Retina (tissue), 1 donor: ENCODE measurements around the gene FUCA2.
"Not testable (repeated sequence)": the region's sequence is repeated elsewhere in the genome, so short reads cannot be mapped to it uniquely, and the experiment has no call there.

Source experiments
- DNase-seq: peaks from one replicate; pipeline ENCODE4 v3.0.0-alpha.2; 2016

Gene FUCA2

DNA sequence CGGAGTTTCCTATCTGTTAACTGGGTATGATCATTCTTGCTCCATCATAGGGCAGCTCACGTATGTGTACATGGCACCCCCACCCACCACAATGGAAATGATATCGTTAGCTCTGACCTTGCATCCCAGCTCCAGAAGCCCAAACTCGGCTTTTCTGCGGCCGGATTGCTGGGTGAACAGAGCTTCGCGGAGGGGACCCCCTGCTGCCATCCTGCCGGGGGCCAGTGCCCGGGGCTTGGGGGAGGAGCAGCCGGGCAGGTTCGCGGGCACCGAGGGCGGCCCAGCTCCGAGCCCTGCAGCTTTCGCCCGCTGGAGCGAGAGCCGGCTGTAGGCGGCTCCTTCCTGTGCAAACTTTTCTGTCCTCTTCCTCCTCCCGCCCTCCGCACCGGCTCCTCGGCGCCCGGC lies 24.9 kb upstream of the FUCA2 start:
- peak; percentile 73 for DNase-seq

DNA sequence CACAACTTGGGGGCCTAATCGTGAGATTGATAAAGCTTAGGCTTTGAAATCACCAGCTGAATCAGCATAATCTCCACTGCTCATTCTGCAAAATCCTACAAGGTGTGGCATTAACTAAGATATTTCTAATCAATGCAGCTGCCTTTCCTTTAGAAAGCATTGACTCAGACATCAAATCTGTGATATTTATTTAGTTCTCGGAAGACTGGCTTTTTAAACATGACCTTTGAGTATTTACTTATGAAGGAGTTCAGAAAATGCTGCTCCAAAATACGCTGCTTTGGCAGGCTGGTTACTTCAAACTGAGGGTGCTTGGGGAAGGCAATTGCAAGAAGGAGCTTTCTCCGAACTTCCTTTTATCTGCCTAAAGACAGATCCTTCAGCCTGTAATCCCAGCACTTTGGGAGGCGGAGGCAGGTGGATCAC lies 23.7 kb upstream of the FUCA2 start:
- DNase-seq, result no peak

DNA sequence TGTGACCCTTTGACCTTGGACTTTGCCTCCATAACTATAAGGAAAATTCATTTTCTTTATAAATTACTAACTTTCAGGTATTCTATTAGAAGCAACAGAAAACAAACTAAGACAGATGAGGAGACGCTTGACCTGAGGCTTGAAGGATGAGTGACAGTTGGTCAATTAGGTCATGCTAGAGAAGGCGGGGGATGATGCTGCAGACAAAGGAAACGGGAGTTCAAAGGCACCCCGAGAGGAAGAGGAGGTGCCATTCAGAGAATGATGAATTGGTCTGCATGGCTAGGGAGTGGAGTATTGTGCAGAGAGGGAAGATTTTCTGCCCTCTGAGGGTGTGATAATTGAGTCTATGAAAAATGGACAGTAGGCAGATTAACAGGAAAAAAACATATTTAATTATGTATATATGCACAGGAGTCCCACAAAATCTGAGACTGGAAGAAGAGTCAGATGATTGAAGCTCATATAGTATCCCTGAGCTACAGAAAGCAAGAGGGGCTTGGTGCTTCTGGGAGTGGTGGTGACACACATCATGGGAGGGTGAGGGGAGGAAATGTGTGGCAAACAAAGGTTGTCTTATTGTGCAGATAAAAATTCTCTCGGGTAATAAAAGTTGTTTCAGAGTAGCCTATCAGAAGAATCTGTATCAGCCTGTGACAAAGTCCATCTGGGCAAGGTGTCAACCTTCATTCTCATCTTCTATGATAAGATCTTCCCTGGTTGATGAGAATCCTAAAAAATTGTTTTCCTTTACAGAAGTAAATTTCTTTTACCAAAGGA lies 20.4 kb upstream of the FUCA2 start:
- no peak for DNase-seq

DNA sequence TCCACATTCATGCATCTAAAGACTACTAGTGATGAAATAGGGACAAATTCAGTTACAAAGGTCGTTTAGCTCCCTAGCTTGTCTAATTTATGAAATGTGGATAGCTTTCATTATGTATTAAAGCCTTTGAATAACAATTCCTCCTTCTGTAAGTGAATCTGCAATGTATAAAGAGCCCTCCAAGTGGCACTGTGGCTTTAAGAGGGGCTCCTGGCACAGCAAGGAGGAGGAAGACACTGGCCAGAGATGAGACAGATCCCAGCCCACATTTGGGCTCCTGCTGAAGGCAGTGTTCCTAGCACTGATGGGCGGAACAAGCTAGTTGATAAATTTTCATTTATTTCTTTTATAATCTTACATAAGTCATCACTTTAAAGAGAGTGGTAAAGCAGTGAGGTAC lies 17.6 kb upstream of the FUCA2 start:
- no peak for DNase-seq

DNA sequence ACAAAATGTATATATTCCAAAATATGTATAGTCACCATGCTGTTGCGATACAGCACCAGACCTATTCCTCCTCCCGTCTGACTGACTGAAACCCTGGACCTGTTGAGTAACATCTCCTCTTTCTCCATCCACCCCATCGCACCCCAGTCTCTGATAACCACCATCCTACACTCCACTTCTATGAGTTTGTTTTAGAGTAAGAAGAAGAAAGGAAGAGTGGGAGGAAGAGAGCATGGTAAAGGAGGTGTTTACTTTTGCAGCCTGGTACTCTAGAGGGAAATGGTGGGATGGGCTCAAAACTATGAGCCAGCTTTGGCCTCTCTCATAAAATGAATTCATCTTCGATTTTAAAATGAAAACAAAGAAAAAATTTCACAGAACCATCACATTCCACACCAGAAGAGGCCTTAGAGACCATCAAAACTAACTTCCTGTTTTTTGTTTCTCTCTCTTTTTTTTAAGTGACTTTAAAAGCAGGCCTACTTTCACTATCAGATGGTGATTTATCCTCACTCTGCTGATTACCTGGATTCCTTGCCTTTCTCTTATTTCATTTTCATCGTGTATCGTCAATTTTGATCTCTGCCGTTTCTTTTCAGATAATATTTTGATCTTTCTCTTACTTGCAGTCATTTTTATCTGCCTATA lies 16.8 kb upstream of the FUCA2 start:
- DNase-seq, result no peak

DNA sequence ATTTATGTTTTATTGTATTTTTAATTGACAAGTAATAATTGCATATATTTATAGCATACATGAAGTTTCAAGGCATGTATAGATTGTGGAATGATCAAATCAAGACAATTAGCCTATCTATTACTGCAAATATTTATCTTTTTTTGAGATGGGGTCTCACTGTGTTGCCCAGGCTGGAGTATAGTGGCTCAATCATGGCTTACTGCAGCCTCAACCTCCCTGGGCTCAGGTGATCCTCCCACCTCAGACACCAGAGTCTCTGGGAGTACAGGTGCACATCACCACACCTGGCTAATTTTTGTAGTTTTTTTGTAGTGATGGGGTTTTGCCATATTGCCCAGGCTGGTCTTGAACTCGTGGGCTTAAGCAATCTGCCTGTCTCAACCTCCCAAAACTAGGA lies 16.2 kb upstream of the FUCA2 start:
- no peak for DNase-seq

DNA sequence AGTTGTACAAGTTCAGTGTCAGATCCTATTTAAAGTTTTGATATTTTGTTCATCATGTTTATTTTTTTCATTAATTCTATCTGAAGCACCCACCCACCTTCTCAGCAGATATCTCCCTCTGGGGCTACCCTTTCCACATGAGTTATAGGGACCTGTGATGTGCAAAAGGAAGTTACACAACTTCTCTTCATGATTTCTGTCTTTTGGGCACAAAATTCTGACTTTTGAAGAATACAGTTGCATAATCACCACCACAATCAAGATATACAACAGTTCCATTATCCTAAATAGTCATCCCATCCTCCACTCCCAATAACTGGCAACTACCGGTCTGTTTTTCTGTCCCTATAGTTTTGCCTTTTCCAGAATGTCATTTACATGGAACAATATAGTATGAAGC lies 13.8 kb upstream of the FUCA2 start:
- DNase-seq, result no peak

DNA sequence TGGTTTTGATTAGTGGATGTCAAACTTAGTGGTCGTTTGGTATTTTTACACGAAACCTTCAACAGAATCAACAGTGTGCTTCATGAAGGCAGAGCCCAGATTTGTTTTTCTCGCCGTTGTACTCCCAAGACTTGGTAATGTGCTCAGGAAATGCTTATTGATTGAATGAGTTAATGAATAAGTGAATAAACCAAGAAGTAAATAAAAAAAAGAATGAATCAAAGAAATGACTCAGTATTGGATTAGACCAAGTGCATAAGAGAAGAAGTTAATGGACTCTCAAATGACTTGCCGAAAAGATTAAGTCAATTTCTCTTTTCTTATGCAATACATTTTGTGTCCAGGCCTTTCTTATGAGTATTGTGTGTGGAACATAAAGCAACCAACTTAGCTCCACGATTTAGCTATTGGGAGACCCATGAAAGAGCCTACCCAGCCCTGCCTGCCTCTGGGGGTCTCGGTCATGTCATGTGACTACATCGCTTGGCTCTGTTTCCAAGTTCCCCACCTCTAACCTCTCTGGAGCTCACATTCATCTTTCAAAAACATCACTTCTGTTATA lies 10.6 kb upstream of the FUCA2 start:
- DNase-seq, result no peak

DNA sequence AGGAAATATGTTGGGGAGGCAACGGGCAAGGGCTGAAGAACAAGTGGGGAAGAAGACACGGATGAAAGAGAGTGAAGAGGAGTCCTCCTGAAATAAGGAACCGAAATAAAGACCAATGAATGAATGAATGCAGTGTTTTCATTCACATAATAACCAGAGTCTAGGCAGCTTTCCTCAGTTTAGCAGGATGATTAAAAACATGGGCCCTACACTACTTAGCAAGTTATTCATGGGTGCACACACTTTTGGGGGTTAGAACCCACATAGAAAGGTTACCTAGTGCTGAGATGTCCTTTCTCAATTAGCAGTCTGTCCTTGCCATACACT lies 5.9 kb upstream of the FUCA2 start:
- no peak for DNase-seq

DNA sequence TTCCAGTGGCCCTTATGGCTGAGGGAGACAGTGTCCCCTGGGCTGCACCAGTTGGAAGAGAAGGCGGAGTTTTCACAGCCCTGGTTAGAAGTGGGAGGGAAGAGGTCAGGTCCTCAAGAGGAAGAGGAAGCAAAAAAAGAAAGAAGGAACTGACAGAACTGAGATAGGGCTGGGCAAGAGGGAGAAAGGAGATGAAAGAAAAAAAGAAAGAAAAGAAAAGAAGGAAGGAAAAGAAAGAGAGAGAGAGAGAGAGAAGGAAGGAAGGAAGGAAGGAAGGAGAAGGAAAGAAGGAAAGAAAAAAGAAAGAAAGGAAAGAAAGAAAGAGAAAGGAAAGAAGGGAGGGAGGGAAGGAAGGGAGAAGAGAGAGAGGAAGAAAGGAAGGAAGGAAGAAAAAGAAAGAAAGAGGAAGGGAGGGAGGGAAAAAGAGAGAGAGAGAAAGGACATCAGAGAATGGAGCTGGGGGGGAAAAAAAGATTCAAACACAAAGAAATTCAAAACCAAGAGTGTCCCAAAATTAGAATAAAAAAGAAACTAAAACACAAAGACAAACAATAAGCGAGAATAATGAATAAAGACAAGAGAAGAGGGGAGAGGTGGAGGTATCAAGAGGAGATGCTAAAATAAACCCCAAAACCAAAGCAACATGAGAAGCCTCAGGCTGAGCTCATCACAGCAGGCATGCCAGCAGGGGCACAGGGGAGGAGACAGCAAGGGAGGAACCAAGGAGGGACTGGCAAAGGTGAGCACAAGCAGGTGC lies 5.3 kb upstream of the FUCA2 start:
- DNase-seq, result no peak

DNA sequence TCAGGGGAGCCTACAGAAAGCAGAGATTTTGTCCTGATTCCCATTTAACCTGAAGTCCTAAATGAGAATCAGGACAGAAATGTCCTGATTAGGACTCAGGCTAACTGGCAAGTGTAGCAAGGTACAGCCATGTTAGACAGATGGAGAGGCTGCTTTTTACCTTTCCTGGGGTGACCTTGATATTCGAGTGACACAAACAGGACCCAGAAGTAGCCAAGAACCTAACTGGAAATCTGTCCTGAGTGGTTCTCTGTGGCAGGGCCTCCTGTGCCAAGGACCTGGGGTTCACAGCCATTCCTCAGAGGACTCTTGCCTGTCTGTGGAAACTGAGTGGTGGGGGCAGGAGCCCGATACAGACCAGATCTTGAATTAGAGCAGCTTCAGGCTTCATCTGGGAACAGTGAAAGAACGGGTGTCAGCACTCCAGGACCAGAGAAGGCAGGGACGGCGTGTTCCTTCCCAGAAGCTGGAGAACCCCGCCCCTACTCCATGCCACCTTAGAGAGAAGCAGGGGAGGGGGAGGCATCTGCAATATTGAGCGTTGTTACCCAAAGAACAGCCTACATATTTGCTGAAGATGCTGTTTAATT lies 4.3 kb upstream of the FUCA2 start:
- no peak for DNase-seq

DNA sequence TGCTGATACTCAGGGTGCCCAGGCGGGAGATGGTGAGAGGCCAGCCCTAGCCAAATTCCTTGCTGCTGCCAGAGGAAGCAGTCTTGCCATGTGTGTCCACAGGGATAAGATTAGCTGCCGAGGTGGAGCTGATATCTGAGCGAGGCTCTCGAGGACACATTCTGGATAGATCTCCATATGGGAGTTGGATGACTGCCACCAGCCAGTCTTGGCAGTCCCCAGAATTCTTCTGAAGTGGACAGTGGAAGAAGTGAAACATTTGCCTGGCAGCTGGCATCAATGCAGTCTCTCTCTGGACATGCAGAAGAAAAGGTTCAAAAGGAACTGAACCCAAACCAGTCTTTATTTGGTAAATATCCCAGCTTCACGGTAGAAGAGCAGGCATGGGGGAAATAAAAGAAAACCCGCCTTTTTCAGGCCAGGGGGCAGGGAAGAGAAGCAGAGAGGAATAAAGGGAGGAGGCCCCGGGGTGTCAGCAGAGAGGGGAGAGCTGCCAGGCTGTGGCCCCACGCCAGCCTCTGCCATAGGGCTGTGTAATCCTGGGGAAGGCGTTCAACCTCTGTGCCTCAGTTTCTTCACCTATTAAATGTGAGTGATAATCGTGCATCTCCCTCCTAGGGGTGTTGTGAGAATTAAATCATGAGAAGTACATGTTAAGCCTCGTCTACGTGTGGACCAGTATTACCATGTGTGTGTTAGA lies 3.7 kb upstream of the FUCA2 start:
- no peak for DNase-seq

DNA sequence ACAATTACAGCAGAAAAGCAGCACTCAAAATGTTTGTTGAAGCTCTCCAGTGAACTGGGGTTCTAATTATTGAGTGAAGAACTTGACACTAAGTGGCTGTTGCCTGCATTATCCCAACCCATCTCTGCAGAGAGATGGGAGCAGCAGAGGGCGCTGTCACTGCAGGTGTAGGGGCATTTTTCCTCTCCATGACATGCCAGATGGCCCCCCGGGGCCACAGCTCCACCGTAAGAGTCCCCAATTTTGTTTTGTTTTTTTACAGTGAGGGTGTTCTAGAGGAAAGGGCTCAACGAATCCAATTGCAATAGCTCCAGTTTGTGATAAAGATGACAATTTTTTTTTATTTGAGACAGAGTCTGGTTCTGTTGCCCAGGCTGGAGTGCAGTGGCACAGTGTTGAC lies 1.9 kb upstream of the FUCA2 start:
- DNase-seq, result no peak

DNA sequence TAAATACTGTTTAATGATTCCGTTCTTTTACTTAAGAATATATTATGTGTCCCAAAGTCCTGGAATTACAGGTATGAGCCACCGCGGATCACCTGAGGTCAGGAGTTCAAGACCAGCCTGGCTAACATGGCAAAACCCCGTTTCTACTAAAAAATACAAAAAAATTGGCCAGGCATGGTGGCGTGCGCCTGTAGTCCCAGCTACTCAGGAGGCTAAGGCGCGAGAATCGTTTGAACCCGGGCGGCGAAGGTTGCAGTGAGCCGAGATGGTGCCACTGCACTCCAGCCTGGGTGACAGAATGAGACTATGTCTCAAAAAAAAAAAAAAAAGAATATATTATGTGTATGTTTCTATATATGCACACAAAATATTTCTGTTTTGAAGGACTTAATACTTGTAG lies 1.2 kb downstream of the FUCA2 start:
- DNase-seq, result not testable (repeated sequence)

DNA sequence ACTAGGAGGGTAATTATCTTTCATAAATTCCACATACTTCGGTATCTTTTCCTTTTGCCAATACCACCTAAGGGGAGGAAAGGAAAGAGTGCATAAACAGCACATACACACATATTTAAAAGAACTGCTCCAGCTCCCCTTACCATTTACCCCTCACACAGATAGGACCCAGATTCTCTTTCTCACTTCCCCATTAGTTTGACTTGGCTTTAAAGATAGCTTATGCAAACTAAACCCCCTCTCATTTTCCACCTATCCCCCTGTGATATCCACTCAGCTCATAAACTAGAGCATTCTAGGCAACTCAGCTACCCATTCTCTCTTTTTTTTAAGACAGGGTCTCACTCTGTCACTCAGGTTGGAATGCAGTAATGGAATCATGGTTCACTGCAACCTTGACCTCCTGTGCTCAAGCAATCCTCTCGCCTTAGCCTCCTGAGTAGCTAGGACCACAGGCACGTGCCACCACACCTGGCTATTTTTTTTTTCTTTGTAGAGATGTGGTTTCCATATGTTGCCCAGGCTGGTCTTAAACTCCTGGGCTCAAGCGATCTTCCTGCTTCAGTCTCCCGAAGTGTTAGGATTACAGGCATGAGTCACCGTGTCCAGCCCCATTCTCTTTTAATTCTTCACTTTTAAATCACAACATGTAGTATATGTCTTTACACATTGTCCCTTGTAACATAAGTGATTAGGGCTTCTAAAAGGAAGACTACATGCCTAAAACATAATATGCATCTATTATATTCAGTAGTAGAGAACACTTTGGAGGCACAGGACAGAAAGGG lies 4.0 kb downstream of the FUCA2 start:
- DNase-seq, result no peak

DNA sequence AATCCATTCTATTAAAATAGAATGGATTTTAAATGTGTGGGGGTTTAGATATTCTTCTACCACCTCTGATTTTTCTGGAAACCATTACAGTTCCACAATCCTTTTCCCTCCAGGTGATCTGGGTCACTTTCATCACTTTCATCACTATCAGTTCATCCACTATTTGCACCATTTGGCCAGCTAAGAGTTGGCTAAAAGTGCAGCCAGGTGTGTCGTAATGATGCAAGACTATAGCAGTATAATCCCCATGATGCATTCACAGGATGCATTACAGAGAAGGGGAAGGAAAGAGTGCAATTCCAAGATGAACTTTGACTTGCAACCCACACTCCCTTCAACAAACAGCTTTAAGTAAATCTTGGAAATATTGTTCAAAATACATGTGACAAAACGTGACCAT lies 4.9 kb downstream of the FUCA2 start:
- no peak for DNase-seq

DNA sequence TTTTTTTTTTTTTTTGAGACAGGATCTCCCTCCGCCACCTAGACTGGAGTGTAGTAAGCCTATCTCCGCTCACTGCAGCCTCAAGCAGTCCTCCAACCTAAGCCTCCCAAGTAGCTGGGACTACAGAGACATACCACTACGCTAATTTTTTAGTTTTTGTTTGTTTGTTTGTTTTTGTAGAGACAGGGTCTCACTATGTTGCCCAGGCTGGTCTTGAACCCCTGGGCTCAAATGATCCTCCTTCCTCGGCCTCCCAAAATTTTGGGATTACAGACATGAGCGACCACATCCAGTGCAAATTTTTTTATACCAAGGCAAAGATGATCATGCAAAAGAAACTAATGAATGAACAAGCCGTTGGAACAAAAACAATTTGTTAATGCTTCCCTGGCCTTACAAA lies 5.3 kb downstream of the FUCA2 start:
- DNase-seq, result no peak

DNA sequence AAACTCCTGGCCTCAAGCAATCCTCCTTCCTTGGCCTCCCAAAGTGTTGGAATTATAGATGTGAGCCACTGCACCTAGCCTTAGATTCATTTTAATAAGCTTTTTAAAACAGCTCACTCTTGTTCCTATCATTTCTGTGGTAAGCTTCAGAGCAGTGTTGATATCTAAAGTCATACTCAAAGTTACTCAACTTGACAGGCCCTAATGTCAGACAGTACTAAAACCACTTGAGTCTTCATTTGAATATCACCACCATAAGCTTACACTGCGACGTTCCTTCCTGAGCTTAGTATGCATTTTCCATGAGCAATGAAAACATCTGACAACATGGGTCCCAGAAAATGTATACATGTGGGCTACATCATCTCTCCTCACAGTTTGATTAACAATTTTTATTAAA lies 6.0 kb downstream of the FUCA2 start:
- no peak for DNase-seq

DNA sequence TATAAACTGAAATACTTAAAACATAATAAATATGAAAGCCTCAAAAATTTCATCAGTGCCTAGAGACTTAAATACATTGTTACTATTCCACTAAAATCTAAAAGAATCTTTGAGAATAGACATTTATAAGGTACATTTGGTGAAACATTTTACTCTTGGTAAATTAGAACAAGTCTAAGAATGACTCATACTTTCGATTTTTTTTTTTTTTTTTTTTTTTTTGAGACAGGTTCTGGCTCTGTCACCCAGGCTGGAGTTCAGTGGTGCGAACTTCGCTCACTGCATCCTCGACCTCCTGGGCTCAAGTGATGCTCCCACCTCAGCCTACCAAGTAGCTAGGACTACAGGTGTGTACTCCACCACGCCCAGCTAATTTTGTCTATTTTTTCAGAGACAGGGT lies 6.4 kb downstream of the FUCA2 start:
- no peak for DNase-seq

DNA sequence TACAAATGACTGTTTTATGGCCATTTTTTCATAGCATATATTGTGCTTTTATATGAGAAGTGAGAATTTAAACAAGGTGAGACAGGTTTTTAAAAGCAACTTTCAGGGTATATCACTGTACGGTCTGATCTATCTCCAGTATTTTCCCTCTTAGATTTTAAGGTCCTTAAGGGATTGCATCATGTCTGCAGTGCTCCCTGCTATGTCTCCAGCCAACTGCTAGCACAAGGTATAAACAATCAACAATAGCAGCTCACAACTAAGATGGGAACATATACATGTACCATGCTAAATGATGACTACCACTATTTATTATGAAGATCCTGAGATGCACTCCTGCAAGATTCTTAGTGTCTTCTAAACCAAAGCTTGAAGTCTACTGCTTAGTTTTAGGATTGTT lies 7.2 kb downstream of the FUCA2 start:
- DNase-seq, result no peak

DNA sequence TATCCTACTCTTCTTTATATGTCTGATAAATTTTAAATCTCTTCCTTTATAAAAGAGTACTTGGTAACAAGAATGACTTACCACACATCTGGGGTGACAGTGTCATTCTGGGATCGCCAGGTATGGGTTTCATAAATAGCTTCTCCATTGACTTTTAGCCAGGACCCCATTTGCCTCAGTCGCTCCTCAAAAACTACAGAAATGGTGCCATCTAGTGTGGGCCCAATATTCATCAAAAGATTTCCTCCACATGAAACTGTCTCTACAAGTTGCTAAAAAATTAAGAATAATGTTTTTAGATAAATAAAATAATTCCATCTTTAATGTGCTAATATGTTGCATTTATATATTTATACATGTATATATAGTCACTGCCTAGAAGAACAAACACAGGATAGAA lies 9.7 kb downstream of the FUCA2 start:
- DNase-seq, result no peak

DNA sequence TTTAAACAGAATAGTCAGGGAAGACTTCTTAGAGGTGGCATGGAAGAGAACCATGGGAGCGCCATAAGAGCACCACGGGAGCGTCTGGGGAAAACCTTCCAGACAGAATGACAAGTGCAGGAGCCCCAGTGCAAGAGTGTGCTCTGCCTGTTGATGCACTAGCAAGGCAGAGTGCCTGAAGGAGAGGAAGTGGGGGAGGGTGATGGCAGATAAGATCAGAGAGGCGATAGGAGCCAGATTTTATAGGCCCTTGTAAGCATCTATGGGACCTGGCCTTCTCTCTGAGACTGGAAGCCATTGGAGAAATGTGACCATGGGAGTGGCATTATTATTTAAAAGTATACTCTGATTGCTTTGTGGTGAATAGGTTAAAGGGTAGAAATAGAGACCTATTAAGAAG lies 13.1 kb downstream of the FUCA2 start:
- DNase-seq, result no peak
